GM12892 (cell line): Measurements from ENCODE around the gene TFRC.
A peak's percentile ranks its signal among the peaks of the same experiment; 100 is the strongest.
"Not testable (repeated sequence)": the region's sequence is repeated elsewhere in the genome, so short reads cannot be mapped to it uniquely, and the experiment has no call there.

Experiments used
- DNase-seq: peaks from one replicate; pipeline ENCODE4 v3.0.0; 2011; ENCODE audit not compliant: insufficient read length
- FAIRE-seq: peaks from 2 replicates; lab custom pipeline; 2011; peaks lifted over from hg19 to GRCh38; lab: Jason Lieb, UNC
- POLR2A ChIP-seq: IDR thresholded peaks from 2 replicates; pipeline ENCODE4 v1.6.1; 2011; ENCODE audit warnings: low read depth, low read length, control low read depth
- POLR2AphosphoS5 ChIP-seq: IDR thresholded peaks from 2 replicates; pipeline ENCODE4 v1.6.1; 2011; ENCODE audit warnings: low read depth, low read length, control low read depth
- TAF1 ChIP-seq: IDR thresholded peaks from 2 replicates; pipeline ENCODE4 v1.6.1; 2011; ENCODE audit warnings: low read depth, mild to moderate bottlenecking, control low read depth, low read length, borderline replicate concordance

The TFRC gene

DNA sequence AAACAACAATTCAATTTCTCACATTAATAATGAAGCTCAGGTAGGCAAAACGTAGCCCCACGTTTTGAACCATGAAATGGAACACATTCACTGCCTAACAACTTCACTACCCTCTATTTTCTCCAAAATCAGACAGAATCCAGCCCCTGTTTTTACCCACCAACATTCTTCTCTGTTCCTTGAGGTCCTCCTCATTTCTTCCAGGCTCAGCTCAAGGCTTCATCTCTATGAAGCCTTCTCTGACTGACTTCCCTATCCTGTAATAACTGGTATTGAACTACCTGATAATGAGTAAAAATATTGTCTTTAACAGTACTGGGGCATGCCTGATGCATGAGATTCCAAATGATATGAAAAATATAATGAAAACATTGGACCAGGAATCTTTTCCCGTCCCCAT, 2.2 kb downstream of the TFRC start:
- no peak for TF ChIP-seq TAF1
- no peak for TF ChIP-seq POLR2AphosphoS5
- no peak for TF ChIP-seq POLR2A
- DNase-seq (no peak), FAIRE-seq (no peak)

DNA sequence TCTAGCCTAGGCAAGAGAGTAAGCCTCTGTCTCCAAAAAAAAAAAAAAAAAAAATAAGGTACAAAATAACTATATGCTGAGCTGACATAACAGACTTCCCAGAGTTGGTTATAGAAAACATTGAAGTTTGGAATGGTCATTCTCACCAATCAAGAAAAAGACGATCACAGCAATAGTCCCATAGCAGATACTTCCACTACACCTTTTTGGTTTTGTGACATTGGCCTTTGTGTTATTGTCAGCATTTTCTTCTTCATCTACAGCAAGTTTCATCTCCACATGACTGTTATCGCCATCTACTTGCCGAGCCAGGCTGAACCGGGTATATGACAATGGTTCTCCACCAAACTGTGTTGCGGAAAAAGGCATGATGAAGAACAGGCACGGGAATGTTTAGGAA, 6.9 kb downstream of the TFRC start:
- TF ChIP-seq TAF1 (no peak), POLR2AphosphoS5 (no peak), POLR2A (no peak)
- DNase-seq = no peak
- FAIRE-seq = no peak

DNA sequence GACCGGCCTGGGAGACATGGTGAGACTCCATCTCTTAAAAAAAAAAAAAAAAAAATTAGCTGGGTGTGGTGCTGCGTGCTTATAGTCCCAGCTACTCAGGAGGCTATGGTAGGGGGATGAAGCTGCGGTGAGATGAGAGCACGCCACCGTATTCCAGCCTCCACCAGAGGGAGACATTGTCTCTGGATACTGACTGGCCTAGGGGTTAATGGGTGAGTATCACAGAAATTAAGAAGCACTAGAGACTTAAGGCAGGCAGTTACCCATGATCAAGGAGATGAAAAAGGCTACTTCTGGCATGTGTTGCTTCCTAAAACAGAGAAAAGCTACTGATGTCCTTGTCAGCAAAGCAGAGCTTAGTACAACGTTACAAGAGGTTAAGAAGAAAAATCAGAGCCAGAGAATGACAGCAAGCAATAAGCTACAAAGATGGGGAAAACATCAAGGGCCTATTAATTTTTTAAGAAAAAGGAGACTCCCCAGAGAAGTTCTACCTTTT, 8.6 kb downstream of the TFRC start:
- DNase-seq (peak; percentile 44), FAIRE-seq (peak; percentile 86)
- no peak for TF ChIP-seq POLR2AphosphoS5
- no peak for TF ChIP-seq TAF1
- TF ChIP-seq POLR2A = no peak

DNA sequence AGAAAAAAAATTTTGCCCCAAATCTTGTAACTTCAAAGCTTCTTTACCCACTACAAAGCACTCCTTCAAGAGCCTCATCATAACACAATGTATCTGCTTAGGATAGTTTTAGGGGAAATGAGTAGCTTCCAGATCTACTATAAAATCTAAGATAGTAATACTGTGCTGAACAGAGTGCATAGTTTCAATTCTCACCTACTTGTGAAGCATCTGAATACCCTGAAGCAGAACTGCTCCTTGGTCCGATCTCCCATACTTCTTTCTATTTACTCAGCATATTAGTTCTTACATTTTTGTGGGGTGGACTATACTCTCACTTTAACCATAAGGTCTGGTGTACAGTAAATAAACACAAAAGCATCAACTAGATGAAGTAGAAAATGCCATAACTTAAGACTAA, 9.6 kb downstream of the TFRC start:
- FAIRE-seq = peak; percentile 83
- TF ChIP-seq POLR2A = no peak
- TF ChIP-seq TAF1 = no peak
- TF ChIP-seq POLR2AphosphoS5 = no peak
- DNase-seq = no peak

DNA sequence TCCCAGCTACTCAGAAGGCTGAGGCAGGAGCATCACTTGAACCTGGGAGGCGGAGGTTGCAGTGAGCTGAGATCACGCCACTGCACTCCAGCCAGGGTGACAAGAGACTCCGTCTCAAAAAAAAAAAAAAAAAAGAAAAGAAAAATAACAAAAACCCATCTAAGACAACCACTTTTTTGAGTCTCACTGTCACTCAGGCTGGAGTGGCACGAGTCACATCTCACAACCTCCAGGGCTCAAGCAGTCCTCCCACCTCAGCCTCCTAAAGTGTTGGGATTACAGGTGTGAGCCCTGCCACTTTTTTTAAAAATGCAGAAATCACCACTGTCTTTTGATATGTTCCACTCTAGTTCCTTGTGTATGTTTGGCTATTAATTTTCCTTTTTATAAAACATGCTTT, 13.1 kb downstream of the TFRC start:
- DNase-seq, FAIRE-seq: not testable (repeated sequence)

DNA sequence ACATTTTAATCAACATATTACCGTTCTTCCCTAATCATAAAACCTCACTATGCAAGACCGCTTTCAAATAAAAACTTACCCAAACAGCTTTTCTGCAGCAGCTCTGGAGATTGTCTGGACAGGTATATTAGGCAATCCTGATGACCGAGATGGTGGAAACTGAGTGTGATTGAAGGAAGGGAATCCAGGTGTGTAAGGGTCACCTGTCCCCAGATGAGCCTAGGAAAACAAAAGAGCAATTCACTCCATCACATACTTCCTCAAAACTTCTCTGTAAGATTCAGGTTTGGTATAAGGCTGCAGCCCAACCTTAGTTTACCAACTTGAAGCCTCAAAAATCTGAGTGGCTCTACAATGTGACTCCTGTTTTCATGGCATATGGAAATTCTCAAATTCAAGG, 14.5 kb downstream of the TFRC start:
- FAIRE-seq (no peak), DNase-seq (no peak)
- TF ChIP-seq POLR2AphosphoS5 (no peak), POLR2A (no peak), TAF1 (no peak)

DNA sequence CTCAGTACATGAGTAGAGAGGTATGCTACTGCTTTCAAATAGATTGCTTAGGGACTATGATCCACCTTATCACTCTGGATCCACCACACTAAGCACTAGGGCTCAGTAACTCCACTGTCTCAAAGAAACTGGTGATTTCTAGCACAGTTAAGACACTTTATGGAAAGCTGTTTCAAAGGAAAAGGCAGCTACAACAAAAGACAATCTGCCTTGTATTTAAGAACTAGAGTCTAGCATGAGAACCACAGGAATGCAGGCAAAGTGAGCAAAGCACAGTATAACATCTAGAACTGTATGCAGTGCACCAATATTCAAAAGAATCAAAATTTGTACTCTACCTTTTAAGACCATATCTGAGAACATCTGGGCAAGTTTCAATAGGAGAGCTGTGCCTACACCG, 17.9 kb downstream of the TFRC start:
- TF ChIP-seq POLR2A = no peak
- no peak for TF ChIP-seq TAF1
- no peak for TF ChIP-seq POLR2AphosphoS5
- no peak for FAIRE-seq
- no peak for DNase-seq

DNA sequence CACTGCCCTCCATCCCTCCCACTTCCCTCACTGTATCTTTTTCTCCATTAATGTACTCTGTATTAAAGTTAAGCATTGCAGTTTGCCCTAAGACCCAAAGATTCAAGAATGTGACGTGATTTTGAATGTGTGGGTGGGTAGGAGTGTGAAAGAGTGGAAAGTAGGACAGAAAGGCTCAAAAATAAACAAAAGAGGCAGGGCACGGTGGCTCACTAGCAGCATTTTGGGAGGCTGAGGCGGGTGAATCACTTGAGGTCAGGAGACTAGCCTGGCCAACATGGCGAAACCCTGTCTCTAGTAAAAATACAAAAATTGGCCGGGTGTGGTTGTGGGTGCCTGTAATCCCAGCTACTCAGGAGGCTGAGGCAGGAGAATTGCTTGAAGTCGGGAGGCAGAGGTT, 18.4 kb downstream of the TFRC start:
- FAIRE-seq (no peak), DNase-seq (no peak)
- TF ChIP-seq POLR2A (no peak), TAF1 (no peak), POLR2AphosphoS5 (no peak)

DNA sequence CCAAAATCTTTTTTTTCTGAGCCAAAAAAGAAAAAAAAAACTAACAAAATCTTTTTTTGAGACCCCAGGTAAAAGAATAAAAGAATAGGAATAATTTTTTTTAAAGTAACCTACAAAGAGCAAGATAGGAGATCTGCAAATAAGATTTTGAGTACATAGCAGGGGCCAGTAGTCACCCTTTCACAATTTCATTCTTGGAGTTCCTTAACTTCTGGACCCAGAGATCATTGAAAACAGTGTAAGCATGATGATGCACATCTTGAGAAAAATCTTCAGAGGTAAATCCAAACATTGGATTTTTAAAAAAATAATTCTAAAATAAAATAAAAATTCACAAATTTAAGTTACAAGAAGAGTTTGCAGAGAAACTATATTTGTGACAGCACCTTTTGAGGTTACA, 18.8 kb downstream of the TFRC start:
- no peak for TF ChIP-seq TAF1
- TF ChIP-seq POLR2A = no peak
- TF ChIP-seq POLR2AphosphoS5 = no peak
- FAIRE-seq (no peak), DNase-seq (no peak)

DNA sequence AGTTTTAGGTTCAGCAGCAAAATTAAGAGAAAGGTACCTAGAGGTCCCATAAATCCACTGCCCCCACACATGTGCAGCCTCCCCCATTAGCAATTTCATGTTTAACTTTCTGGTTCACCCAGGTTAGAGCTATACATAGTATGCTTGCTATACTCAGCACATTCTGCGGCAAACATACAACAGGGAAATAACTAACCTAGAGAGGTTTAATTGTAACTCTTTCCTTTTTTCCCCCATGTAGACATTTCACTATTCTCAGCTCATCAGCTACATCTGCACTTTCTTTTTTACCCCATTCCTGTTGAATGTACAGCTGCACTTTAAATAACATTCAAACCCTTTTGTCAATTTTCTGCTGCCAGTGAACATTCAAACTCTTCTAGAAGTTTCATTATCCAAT, 21.1 kb downstream of the TFRC start:
- no peak for DNase-seq
- TF ChIP-seq POLR2A = no peak
- FAIRE-seq = no peak

DNA sequence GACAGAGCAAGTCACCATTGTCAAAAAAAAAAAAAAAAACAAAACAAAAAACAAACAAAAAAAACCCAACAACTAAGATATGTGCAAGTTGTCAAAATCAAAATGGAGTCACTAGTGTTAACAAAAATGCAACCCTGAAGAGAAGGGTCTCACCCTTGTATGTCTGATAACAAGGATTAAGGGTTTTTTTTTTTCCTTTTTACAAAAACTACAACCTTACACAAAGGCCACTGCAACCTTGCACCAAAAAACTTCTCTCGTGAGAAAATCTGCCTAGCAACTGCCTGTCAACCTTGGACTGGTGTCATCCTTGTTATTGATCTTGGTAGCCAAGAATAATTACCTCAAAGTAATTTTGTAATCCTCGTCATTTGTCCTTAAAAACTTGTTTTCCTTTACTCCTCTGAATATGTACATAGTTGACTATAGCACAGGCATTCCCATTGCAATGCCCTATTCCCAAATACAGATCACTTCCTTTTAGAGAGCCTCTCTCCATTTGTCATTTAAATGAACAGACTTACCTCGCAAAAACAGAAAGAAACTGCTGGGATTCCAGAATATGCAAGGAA, 24.0 kb downstream of the TFRC start:
- DNase-seq (no peak), FAIRE-seq (no peak)
- TF ChIP-seq TAF1 (no peak), POLR2A (no peak), POLR2AphosphoS5 (no peak)

DNA sequence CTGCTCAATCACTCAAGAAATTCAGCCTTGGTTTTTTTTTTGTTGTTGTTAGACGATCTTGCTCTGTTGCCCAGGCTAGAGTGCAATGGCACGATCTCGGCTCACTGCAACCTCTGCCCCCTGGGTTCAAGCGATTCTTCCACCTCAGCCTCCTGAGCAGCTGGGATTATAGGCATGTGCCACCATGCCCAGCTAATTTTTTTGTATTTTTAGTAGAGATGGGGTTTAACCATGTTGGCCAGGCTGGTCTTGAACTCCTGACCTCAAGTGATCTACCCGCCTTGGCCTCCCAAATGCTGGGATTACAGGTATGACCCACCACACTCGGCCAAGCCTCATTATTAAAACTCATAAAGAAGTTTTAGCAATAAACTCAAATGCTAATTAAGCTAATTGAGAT, 25.5 kb downstream of the TFRC start:
- FAIRE-seq = not testable (repeated sequence)

DNA sequence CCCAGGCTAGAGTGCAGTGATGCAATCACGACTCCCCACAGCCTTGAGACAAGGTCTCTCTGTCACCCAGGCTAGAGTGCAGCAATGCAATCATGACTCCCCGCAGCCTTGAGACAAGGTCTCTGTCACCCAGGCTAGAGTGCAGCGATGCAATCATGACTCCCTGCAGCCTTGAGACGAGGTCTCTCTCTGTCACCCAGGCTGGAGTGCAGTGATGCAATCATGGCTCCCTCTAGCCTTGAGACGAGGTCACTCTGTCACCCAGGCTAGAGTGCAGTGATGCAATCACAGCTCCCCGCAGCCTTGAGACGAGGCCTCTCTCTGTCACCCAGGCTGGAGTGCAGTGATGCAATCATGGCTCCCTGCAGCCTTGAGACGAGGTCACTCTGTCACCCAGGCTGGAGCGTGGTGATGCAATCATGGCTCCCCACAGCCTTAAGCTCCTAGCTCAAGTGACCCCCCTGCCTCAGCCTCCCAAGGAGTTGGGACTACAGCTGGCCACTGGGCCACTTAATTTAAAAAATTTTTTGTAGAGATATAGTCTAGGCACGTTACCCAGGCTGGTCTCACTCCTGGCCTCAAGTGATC, 26.1 kb downstream of the TFRC start:
- FAIRE-seq = peak; percentile 56
- no peak for DNase-seq
- TF ChIP-seq TAF1 = no peak
- TF ChIP-seq POLR2AphosphoS5 = peak; percentile 64; the same call in 1 of the 2 replicates

More for the DNA sequence above, 25.5 kb downstream of the TFRC start:
- DNase-seq = not testable (repeated sequence)
